ENCODE data around the gene MFN2. TPM values are rescaled to one million over a fixed set of nuclear protein-coding genes. Genes with fewer than 3 reads are reported as not detected.

MFN2 gene
- total and polyA plus RNA-seq, 2 of the 8 experiments (the other 6 are each of a cell fraction or from before 2014, with no cell fraction given), result 34.0 to 62.5 TPM

GRCh38 chr1:12011998-12012397 is 31.8 kb downstream of the MFN2 start:
- FAIRE-seq (no peak), DNase-seq (ENCODE audit: low read depth in 1 of 2, low spot score in 2 of 2) (no peak)
- Histone ChIP-seq H3K14ac (ENCODE audit: insufficient read length) (no peak overlapping the region), H3K27me3 (replicated peaks in 1 of 4; ENCODE audit: control insufficient read depth in 3 of 4, extremely low read depth in 1 of 4, insufficient read depth in 3 of 4, low read length in 3 of 4) (no peaks in the 10 kb centered on the region), H4K20me1 (replicated peaks in 1 of 2; ENCODE audit: control insufficient read depth in 1 of 2, insufficient read depth in 2 of 2, low read length in 2 of 2) (peaks cover 0 to 5% of the 10 kb centered on the region in 2 experiments), H2AFZ (ENCODE audit: low read length) (no peak overlapping the region), H3K18ac (ENCODE audit: extremely low read depth, low read length) (no peak overlapping the region), H3K79me2 (ENCODE audit: control insufficient read depth in 1 of 2, insufficient read depth in 2 of 2, low read length in 2 of 2) (no peaks in the 10 kb centered on the region), H3K56ac (replicated peaks; ENCODE audit: insufficient read length, low read depth, low read length) (no peak overlapping the region), H2BK12ac (ENCODE audit: low read depth, low read length) (no peak overlapping the region), H3K79me1 (ENCODE audit: low read depth, low read length) (no peaks in the 10 kb centered on the region; the same call in 1 of the 2 replicates), H3K4me3 (ENCODE audit: extremely low read depth in 1 of 4, insufficient read depth in 2 of 4, low read depth in 3 of 4, low read length in 4 of 4) (no peak overlapping the region), H3K4me1 (replicated peaks in 1 of 4; ENCODE audit: control insufficient read depth in 3 of 4, insufficient read depth in 4 of 4, low read length in 3 of 4) (no peaks in the 10 kb centered on the region), H2BK15ac (ENCODE audit: low read length) (no peak overlapping the region), H3K36me3 (ENCODE audit: control insufficient read depth in 2 of 4, insufficient read depth in 4 of 4, low read length in 3 of 4) (peaks cover 27 to 53% (median 41%) of the 10 kb centered on the region in 4 experiments; a peak in 6 of 8 replicates), H3K4me2 (ENCODE audit: insufficient read depth in 1 of 2, low read depth in 2 of 2, low read length in 2 of 2) (no peak overlapping the region), H2BK5ac (ENCODE audit: low read depth, low read length) (no peak overlapping the region), H3K23me2 (ENCODE audit: low read depth, low read length) (no peaks in the 10 kb centered on the region), H4K8ac (ENCODE audit: extremely low read depth, insufficient read depth, low read length) (no peak overlapping the region), H2BK20ac (ENCODE audit: low read length) (no peak overlapping the region), H2AK5ac (ENCODE audit: low read depth, low read length) (no peak overlapping the region), H4K5ac (ENCODE audit: insufficient read length, low read depth, low read length) (no peak overlapping the region), H3K27ac (ENCODE audit: low read depth, low read length) (no peak overlapping the region), H2BK120ac (replicated peaks; ENCODE audit: low read depth, low read length) (no peak overlapping the region), H3K9ac (replicated peaks in 1 of 4; ENCODE audit: extremely low read depth in 1 of 4, low read depth in 3 of 4, low read length in 3 of 4) (no peak overlapping the region), H4K91ac (replicated peaks; ENCODE audit: insufficient read length, low read length) (no peak overlapping the region), H3K4ac (replicated peaks; ENCODE audit: insufficient read length, low read depth, low read length) (no peak overlapping the region), H3K23ac (ENCODE audit: insufficient read length) (no peak overlapping the region), H3K9me3 (ENCODE audit: insufficient read depth in 2 of 2, low read depth in 1 of 2, low read length in 1 of 2) (peaks cover 0 to 7% of the 10 kb centered on the region in 2 experiments; a peak in 1 of 4 replicates)
- 89% methylated on average over 4 of the region's 4 CpGs; no CpG with 5 or more reads in 1 of the 2 experiments for WGBS, 2 experiments (ENCODE audit: extremely low coverage in 1 of 2, insufficient coverage in 1 of 2, insufficient read length in 1 of 2, insufficient replicate concordance in 2 of 2, low coverage in 1 of 2, low lambda C conversion rate in 2 of 2, missing lambda C conversion rate in 1 of 2)
- no peak for TF ChIP-seq POU5F1 (IDR thresholded peaks at IDR 0.05; ENCODE audit: low read depth, low read length)
- TF ChIP-seq MAX (IDR thresholded peaks at IDR 0.05), result no peak
- CTCF ChIA-PET (ENCODE audit: partially characterized antibody), result interaction anchor here (0.6 to 3.9 kb wide), 5 partner anchors 11 to 175 kb away, joined by 3 to 26 read pairs (median 3); no protein-coding TSS in a partner anchor
- POLR2A ChIA-PET (ENCODE audit: partially characterized antibody), result interaction anchor here (0.6 to 2.7 kb wide), 2 partner anchors 11 to 104 kb away, joined by 4 to 15 read pairs; no protein-coding TSS in a partner anchor

All from H1 (cell line).